H1 (cell line): ENCODE data around the gene NEDD8. TPM values are rescaled to one million over a fixed set of nuclear protein-coding genes. Genes with fewer than 3 reads are reported as not detected.
A peak's percentile ranks its signal among the peaks of the same experiment; 100 is the strongest.

Experiments used
- CREB1 ChIP-seq: IDR thresholded peaks from 2 replicates; pipeline ENCODE4 v1.6.1; 2012; ENCODE audit warnings: inconsistent platforms
- EP300 ChIP-seq, 2 experiments: IDR thresholded peaks; 1 replicate in 1 of 2; 2 replicates in 1 of 2; pipeline ENCODE4 v1.6.1; 2011 to 2012; ENCODE audit warnings: low read depth in 2 of 2, low read length in 2 of 2, mild to moderate bottlenecking in 2 of 2, borderline replicate concordance in 1 of 2, inconsistent platforms in 1 of 2, moderate library complexity in 1 of 2
- EZH2 ChIP-seq: fragments of 200-600 bp; sonication (generic); IDR thresholded peaks from 2 replicates; pipeline ENCODE4 v1.7.1; 2012; ENCODE audit warnings: low read depth, mild to moderate bottlenecking, moderate library complexity, low read length, inconsistent platforms; ENCODE audit not compliant: severe bottlenecking
- HDAC6 ChIP-seq: IDR thresholded peaks from one replicate; pipeline ENCODE4 v1.7.1; 2012; ENCODE audit warnings: low read depth, mild to moderate bottlenecking, inconsistent platforms, low read length, moderate library complexity
- JUN ChIP-seq: IDR thresholded peaks from 2 replicates; pipeline ENCODE4 v1.6.1; 2011; ENCODE audit warnings: low read depth, mild to moderate bottlenecking, improper control_type of control experiment, low read length
- PHF8 ChIP-seq: fragments of 200-600 bp; sonication (generic); conservative IDR thresholded peaks from 2 replicates; pipeline ENCODE4 v1.7.1; 2012; ENCODE audit warnings: low read depth, mild to moderate bottlenecking, inconsistent platforms, low read length, moderate library complexity
- POLR2A ChIP-seq, 2 experiments: IDR thresholded peaks; 1 replicate in 1 of 2; 2 replicates in 1 of 2; pipeline ENCODE4 v1.6.1; 2011; ENCODE audit warnings: low read depth in 2 of 2, low read length in 2 of 2, mild to moderate bottlenecking in 2 of 2; ENCODE audit errors: control extremely low read depth in 1 of 2
- POLR2AphosphoS5 ChIP-seq: IDR thresholded peaks from 2 replicates; pipeline ENCODE4 v1.6.1; 2011; ENCODE audit warnings: low read depth, low read length
- SAP30 ChIP-seq: fragments of 300-600 bp; sonication (generic); IDR thresholded peaks from 2 replicates; pipeline ENCODE4 v1.7.1; 2012; ENCODE audit warnings: low read length, moderate library complexity, mild to moderate bottlenecking, inconsistent platforms; ENCODE audit not compliant: insufficient read depth, insufficient replicate concordance
- SP2 ChIP-seq: IDR thresholded peaks from 2 replicates; pipeline ENCODE4 v1.6.1; 2012; ENCODE audit warnings: mild to moderate bottlenecking, low read length, inconsistent platforms
- SUZ12 ChIP-seq: fragments of 200-600 bp; sonication (generic); IDR thresholded peaks from 2 replicates; pipeline ENCODE4 v1.6.1; 2012; ENCODE audit warnings: mild to moderate bottlenecking, inconsistent platforms, low read length, moderate library complexity, mixed read lengths
- TAF1 ChIP-seq: IDR thresholded peaks from 2 replicates; pipeline ENCODE4 v1.6.1; 2011; ENCODE audit warnings: mild to moderate bottlenecking, low read depth, low read length
- polyA plus RNA-seq, 7 experiments: library from polyadenylated mRNA; depleted of rRNA in 3 of 7; stranded (reverse) in 5 of 7; unstranded in 2 of 7; fragments of >200 nt in 5 of 7; fragments of 200-250 nt in 2 of 7; gene quantifications; 1 replicate in 5 of 7; 2 replicates in 1 of 7; 4 replicates in 1 of 7; pipeline versions ENCODE4 v1.2.1 to v1.2.3, GENCODE V29; 2011 to 2013; ENCODE audit warnings: missing spikeins in 2 of 7, mixed read lengths in 2 of 7
- total RNA-seq: library from RNA; stranded (reverse); fragmentation: NEBNext Ultra II Directional; extraction: Animal tissue kit (Norgen Biotek cat#: 25700); gene quantifications from 2 replicates; pipeline ENCODE4 v1.2.1, GENCODE V29; 2021
- TF ChIP-seq, protein P1 (sequence below): IDR thresholded peaks from 2 replicates; pipeline ENCODE4 v1.6.1; 2011; ENCODE audit warnings: low read length, improper control_type of control experiment

Gene NEDD8
- total and polyA plus RNA-seq, 2 of the 8 experiments (the other 6 are each of a cell fraction or from before 2014, with no cell fraction given) = 253 to 317 TPM

DNA sequence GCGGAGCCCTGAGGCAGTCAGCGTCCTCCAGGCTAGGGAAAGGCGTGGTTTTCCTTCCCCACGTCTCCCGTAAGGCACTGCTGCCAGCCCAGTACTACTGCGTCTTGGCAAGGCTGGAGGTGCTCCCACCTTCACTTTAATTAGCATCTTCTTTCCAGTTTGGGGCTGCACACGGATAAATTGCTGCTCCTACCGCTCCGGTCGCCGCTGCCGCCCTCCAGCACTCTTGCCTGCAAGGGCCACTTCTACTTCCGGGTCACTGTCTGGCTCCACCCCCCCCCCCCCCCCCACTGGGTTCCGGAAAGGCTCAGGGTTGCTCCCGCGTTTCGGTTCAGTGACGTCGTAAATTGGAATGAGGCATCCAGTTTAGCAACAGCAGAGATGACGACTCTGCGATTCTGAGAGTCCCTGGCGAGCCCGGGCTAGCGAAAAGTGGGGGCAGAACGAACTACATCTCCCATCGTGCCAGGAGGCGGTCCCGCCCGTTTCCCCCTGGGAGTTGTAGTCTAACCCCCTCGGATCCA, at the start of gene NEDD8 (continued):
- TF ChIP-seq TAF1 = peak; percentile 56
- TF ChIP-seq POLR2A (IDR thresholded peaks at IDR 0.05; ENCODE audit: control extremely low read depth in 1 of 2, low read depth in 2 of 2, low read length in 2 of 2) = peak; percentile 17 to 41; a peak in 2 of 3 replicates
- no peak for TF ChIP-seq EZH2
- TF ChIP-seq EP300 (IDR thresholded peaks at IDR 0.05; ENCODE audit: borderline replicate concordance in 1 of 2, low read depth in 2 of 2, low read length in 2 of 2) = no peak
- peak; percentile 63; the same call in 1 of the 2 replicates for TF ChIP-seq CREB1
- TF ChIP-seq SUZ12 = no peak
- TF ChIP-seq HDAC6 = no peak
- no peak for TF ChIP-seq SP2
- TF ChIP-seq PHF8 = peak; percentile 81
- TF ChIP-seq, protein P1, sequence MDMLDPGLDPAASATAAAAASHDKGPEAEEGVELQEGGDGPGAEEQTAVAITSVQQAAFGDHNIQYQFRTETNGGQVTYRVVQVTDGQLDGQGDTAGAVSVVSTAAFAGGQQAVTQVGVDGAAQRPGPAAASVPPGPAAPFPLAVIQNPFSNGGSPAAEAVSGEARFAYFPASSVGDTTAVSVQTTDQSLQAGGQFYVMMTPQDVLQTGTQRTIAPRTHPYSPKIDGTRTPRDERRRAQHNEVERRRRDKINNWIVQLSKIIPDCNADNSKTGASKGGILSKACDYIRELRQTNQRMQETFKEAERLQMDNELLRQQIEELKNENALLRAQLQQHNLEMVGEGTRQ = no peak
- no peak for TF ChIP-seq JUN
- peak; percentile 49 for TF ChIP-seq POLR2AphosphoS5
- TF ChIP-seq SAP30 = peak; percentile 43
